DOHH2 (cell line): ENCODE results near the gene VASH1.

Source experiments
- H3F3A ChIP-seq: fragments of 200-600 bp; sonication (generic), shearing (Covaris generic); 2 replicates; pipeline ENCODE4 v1.6.0; 2016; ENCODE audit warnings: antibody characterized with exemption, mild to moderate bottlenecking; ENCODE audit not compliant: control insufficient read depth, insufficient read depth
- H3K27ac ChIP-seq: fragments of 200-600 bp; sonication (generic); 2 replicates; pipeline ENCODE4 v1.5.1; 2014; ENCODE audit warnings: low read depth, mild to moderate bottlenecking, low read length, moderate library complexity
- H3K27me3 ChIP-seq: fragments of 200-600 bp; sonication (generic); 2 replicates; pipeline ENCODE4 v1.6.1; 2014; ENCODE audit warnings: mild to moderate bottlenecking, low read length, mixed read lengths; ENCODE audit not compliant: control insufficient read depth
- H3K36me3 ChIP-seq: fragments of 200-600 bp; sonication (generic); 2 replicates; pipeline ENCODE4 v1.6.1; 2014; ENCODE audit warnings: mild to moderate bottlenecking, low read length, moderate library complexity, mixed read lengths; ENCODE audit not compliant: control insufficient read depth
- H3K4me1 ChIP-seq: fragments of 200-600 bp; sonication (generic); 2 replicates; pipeline ENCODE4 v1.6.1; 2014; ENCODE audit warnings: mild to moderate bottlenecking, low read length, mixed read lengths; ENCODE audit not compliant: control insufficient read depth
- H3K4me2 ChIP-seq: fragments of 200-600 bp; sonication (generic); 2 replicates; pipeline ENCODE4 v1.6.0; 2014; ENCODE audit warnings: mild to moderate bottlenecking, low read length, moderate library complexity
- H3K4me3 ChIP-seq: fragments of 200-600 bp; sonication (generic); 2 replicates; pipeline ENCODE4 v1.5.1; 2014; ENCODE audit warnings: mild to moderate bottlenecking, low read length, mixed read lengths
- H3K79me2 ChIP-seq: fragments of 200-600 bp; sonication (generic); 2 replicates; pipeline ENCODE4 v1.6.1; 2014; ENCODE audit warnings: mild to moderate bottlenecking, low read length, mixed read lengths; ENCODE audit not compliant: control insufficient read depth
- H3K9me2 ChIP-seq: fragments of 200-600 bp; sonication (generic); replicated peaks from 2 replicates; pipeline ENCODE4 v1.6.1; 2014; ENCODE audit warnings: mild to moderate bottlenecking, low read length, mixed read lengths; ENCODE audit not compliant: control insufficient read depth
- H3K9me3 ChIP-seq: fragments of 200-600 bp; sonication (generic); 2 replicates; pipeline ENCODE4 v1.6.1; 2014; ENCODE audit warnings: antibody characterized with exemption, low read length, mixed read lengths; ENCODE audit not compliant: control insufficient read depth, insufficient read depth
- H4K20me1 ChIP-seq: fragments of 200-600 bp; sonication (generic); 2 replicates; pipeline ENCODE4 v1.6.0; 2014; ENCODE audit warnings: low read depth, mild to moderate bottlenecking, antibody characterized with exemption, low read length, moderate library complexity; ENCODE audit not compliant: control insufficient read depth, insufficient read depth
- EZH2phosphoT487 ChIP-seq: fragments of 200-600 bp; sonication (generic); IDR thresholded peaks from 2 replicates; pipeline ENCODE4 v1.6.1; 2017; ENCODE audit warnings: borderline replicate concordance, mild to moderate bottlenecking, antibody characterized with exemption, low read length, moderate library complexity, mixed read lengths
- TF ChIP-seq, protein P1 (sequence below): fragments of 200-600 bp; sonication (generic); IDR thresholded peaks from one replicate; pipeline ENCODE4 v1.5.1; 2014; ENCODE audit warnings: antibody characterized with exemption, mild to moderate bottlenecking, low read depth, low read length; ENCODE audit not compliant: poor library complexity, severe bottlenecking

VASH1 gene

DNA sequence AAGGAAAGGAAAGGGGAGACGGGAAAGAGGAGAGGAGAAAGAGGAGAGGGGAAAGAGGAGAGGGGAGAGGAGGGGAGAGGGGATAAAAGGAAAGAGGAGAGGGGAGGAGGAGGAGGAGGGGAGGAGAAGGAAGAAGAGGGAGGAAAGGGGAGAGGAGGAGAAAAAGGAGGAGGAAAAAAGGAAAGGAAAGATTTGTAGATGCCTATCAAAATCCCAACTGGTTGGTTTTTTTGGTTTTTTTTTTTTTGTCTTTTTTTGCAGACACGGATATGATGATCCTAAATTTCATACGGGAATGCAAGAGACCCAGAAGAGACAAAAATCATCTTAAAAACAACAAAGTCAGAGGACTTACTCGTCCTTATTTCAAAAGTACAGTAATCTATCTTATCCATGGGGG is 32.1 kb downstream of the VASH1 start:
- Histone ChIP-seq H4K20me1 (no peaks in the 10 kb centered on the region), H3K36me3 (peaks cover 36% of the 10 kb centered on the region), H3K4me3 (no peak overlapping the region), H3F3A (no peaks in the 10 kb centered on the region; the same call in 1 of the 2 replicates), H3K27ac (no peak overlapping the region), H3K27me3 (no peaks in the 10 kb centered on the region), H3K4me2 (no peak overlapping the region), H3K9me2 (no peaks in the 10 kb centered on the region), H3K79me2 (no peaks in the 10 kb centered on the region), H3K9me3 (no peaks in the 10 kb centered on the region), H3K4me1 (no peaks in the 10 kb centered on the region)
- no peak for TF ChIP-seq EZH2phosphoT487

DNA sequence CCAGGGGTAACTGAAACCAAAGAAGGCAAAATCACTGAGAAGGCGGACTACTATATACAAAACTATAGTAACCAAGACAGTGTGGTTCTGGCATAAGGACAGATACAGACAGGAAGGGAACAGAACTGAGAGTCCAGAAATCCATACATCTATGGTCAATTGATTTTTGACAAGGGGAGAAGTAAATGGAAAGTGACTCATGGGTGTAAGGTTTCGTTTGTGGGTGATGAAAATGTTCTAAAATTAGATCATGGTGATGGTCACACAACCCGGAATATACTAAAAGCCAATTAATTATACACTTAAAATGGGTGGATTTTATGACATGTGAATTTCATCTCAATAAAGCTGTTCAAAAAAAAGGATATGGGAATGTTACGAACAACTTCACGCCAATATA is 32.7 kb downstream of the VASH1 start:
- Histone ChIP-seq H3K9me2 (no peaks in the 10 kb centered on the region), H3K27me3 (no peaks in the 10 kb centered on the region), H3K4me3 (no peak overlapping the region), H3K9me3 (no peaks in the 10 kb centered on the region), H3K4me2 (no peak overlapping the region), H3K79me2 (no peaks in the 10 kb centered on the region), H3K4me1 (no peaks in the 10 kb centered on the region), H3K36me3 (peaks cover 32% of the 10 kb centered on the region), H3K27ac (no peak overlapping the region), H4K20me1 (no peaks in the 10 kb centered on the region), H3F3A (no peaks in the 10 kb centered on the region; the same call in 1 of the 2 replicates)
- TF ChIP-seq, protein P1, sequence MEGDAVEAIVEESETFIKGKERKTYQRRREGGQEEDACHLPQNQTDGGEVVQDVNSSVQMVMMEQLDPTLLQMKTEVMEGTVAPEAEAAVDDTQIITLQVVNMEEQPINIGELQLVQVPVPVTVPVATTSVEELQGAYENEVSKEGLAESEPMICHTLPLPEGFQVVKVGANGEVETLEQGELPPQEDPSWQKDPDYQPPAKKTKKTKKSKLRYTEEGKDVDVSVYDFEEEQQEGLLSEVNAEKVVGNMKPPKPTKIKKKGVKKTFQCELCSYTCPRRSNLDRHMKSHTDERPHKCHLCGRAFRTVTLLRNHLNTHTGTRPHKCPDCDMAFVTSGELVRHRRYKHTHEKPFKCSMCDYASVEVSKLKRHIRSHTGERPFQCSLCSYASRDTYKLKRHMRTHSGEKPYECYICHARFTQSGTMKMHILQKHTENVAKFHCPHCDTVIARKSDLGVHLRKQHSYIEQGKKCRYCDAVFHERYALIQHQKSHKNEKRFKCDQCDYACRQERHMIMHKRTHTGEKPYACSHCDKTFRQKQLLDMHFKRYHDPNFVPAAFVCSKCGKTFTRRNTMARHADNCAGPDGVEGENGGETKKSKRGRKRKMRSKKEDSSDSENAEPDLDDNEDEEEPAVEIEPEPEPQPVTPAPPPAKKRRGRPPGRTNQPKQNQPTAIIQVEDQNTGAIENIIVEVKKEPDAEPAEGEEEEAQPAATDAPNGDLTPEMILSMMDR: no peak
- no peak for TF ChIP-seq EZH2phosphoT487

GRCh38 chr14:76806446-76806845 is 45.2 kb downstream of the VASH1 start:
- no peaks in the 10 kb centered on the region for H3K27me3 ChIP-seq
- peaks cover 20% of the 10 kb centered on the region for H3K79me2 ChIP-seq
- H3K4me2 ChIP-seq: no peak overlapping the region
- H3K9me2 ChIP-seq: no peaks in the 10 kb centered on the region
- peaks cover 68% of the 10 kb centered on the region for H3K36me3 ChIP-seq
- no peaks in the 10 kb centered on the region for H4K20me1 ChIP-seq
- no peaks in the 10 kb centered on the region for H3K9me3 ChIP-seq
- peaks cover 9% of the 10 kb centered on the region for H3K4me1 ChIP-seq
- no peak overlapping the region for H3K4me3 ChIP-seq
- H3F3A ChIP-seq: no peaks in the 10 kb centered on the region
- TF ChIP-seq, protein P1: no peak
- TF ChIP-seq EZH2phosphoT487: no peak
- no peak overlapping the region for H3K27ac ChIP-seq

GRCh38 chr14:76808011-76808410 is 46.7 kb downstream of the VASH1 start:
- peaks cover 14% of the 10 kb centered on the region for H3K4me1 ChIP-seq
- H3F3A ChIP-seq: no peaks in the 10 kb centered on the region
- no peak overlapping the region for H3K27ac ChIP-seq
- H3K4me2 ChIP-seq: no peak overlapping the region
- TF ChIP-seq EZH2phosphoT487: no peak
- TF ChIP-seq, protein P1: no peak
- no peaks in the 10 kb centered on the region for H3K9me3 ChIP-seq
- no peak overlapping the region for H3K4me3 ChIP-seq
- H3K27me3 ChIP-seq: no peaks in the 10 kb centered on the region
- H3K9me2 ChIP-seq: no peaks in the 10 kb centered on the region
- no peaks in the 10 kb centered on the region for H4K20me1 ChIP-seq
- peaks cover 30% of the 10 kb centered on the region for H3K79me2 ChIP-seq
- peaks cover 58% of the 10 kb centered on the region for H3K36me3 ChIP-seq
